Mammary epithelial cell (primary cell): ENCODE measurements around the gene PPP1R14B.

Experiments
- CTCF ChIP-seq, 2 donors: IDR thresholded peaks in 1 of 2; conservative IDR thresholded peaks in 1 of 2; 2 replicates each; pipeline ENCODE4 v1.5.1; 2011 to 2012; ENCODE audit warnings: inconsistent platforms in 2 of 2, low read length in 2 of 2, mild to moderate bottlenecking in 2 of 2, control low read depth in 1 of 2, low read depth in 1 of 2; ENCODE audit not compliant: insufficient read depth in 1 of 2; ENCODE audit errors: extremely low read depth in 1 of 2
- EZH2 ChIP-seq: IDR thresholded peaks from 2 replicates; pipeline ENCODE4 v1.6.1; 2012; ENCODE audit warnings: low read length, inconsistent platforms, borderline replicate concordance

GRCh38 chr11:64243236-64243854, 3.4 kb downstream of the PPP1R14B start:
- TF ChIP-seq CTCF (conservative IDR thresholded peaks at IDR 0.05 in 1 of 2, IDR thresholded peaks at IDR 0.05 in 1 of 2; ENCODE audit: extremely low read depth in 1 of 2, insufficient read depth in 1 of 2, low read depth in 1 of 2, low read length in 2 of 2), result no peak
- TF ChIP-seq EZH2, result no peak
